ENCODE results near the gene TSHR.

- TF ChIP-seq CTCF (IDR thresholded peaks at IDR 0.05; ENCODE audit: low read depth, low read length, poor library complexity, severe bottlenecking): no peak
- no peak for TF ChIP-seq EZH2phosphoT487 (IDR thresholded peaks at IDR 0.05; ENCODE audit: borderline replicate concordance, low read length)
These were observed 210.7 kb downstream of the TSHR start for GRCh38 chr14:81166121-81166520.

All from DOHH2 (cell line).